HG03159 (cell line): ENCODE data around the gene RPS6KB1.
"Not testable (repeated sequence)": the region's sequence is repeated elsewhere in the genome, so short reads cannot be mapped to it uniquely, and the experiment has no call there.

Source experiments
- ATAC-seq: cut with Tn5 transposase; IDR thresholded peaks from one replicate; pipeline ENCODE4 v1.9.1; 2021; ENCODE audit warnings: mild to moderate bottlenecking, moderate library complexity; ENCODE audit not compliant: unreplicated experiment

The RPS6KB1 gene

DNA sequence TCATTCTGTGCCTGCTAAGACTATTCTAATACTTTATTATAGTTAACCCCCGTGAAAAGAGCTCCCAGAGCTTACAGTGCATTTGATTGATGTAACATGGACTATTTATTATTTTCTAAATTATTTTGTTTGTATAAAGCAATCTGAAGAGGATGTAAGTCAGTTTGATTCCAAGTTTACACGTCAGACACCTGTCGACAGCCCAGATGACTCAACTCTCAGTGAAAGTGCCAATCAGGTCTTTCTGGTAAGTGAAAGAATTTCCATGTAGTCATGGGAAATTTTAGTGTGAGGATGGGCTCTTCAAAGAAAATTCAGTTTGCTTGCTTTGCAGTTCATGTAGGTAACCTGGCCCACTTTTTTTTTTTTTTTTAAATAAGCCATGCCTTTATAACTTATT, 47.8 kb downstream of the RPS6KB1 start:
- ATAC-seq = not testable (repeated sequence)

DNA sequence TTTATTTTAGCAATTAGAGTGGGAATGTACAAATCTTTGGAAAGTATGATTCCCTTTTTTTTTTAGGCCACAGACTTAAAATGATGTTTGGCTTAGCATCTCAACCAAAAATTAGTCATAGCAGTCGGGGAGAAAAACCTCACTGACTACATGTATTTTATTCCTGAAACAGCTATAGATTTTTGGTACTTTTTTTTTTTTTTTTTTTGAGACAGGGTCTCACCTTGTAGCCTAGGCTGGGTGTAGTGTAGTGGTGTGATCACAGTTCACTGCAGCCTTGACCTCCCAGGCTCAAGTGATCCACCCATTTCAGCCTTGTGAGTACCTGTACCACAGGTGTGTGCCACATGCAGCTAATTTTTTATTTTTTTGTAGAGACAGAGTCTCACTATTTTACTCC, 48.2 kb downstream of the RPS6KB1 start:
- ATAC-seq = no peak

- not testable (repeated sequence) for ATAC-seq
Observed at GRCh38 chr17:59946433-59946832, 53.5 kb downstream of the RPS6KB1 start.

GRCh38 chr17:59947310-59947709, 54.4 kb downstream of the RPS6KB1 start:
- not testable (repeated sequence) for ATAC-seq

DNA sequence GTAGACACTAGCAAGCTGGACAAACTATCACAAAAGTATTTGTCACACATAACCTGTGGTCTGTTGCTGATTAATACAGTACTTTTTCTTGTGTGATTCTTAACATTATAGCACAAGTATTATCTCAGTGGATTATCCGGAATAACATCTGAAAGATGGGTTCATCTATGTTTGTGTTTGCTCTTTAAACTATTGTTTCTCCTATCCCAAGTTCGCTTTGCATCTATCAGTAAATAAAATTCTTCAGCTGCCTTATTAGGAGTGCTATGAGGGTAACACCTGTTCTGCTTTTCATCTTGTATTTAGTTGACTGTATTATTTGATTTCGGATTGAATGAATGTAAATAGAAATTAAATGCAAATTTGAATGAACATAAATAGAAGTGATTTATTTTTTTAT, 57.1 kb downstream of the RPS6KB1 start:
- ATAC-seq = no peak

DNA sequence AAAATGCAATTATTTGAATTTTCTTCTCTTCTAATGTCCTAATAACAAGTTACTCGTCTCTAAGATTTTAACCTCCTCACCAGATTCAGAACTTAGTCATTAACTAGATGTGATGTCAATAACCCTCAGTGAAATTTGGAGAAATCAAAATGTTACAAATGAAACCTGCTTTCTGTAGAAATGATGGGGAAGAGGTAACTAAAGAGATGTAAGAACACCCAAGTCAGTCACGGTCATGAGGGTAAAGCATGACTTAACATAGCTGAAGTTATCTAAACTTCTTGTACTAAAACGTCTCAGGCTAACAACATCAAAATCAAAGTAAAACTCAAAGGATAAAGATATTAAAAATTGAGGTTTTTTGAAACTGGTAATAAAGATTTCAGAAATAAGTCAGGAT, 61.9 kb downstream of the RPS6KB1 start:
- no peak for ATAC-seq

GRCh38 chr17:59959574-59959973, 66.7 kb downstream of the RPS6KB1 start:
- ATAC-seq = not testable (repeated sequence)

GRCh38 chr17:59962739-59963318, 69.9 kb downstream of the RPS6KB1 start:
- no peak for ATAC-seq

DNA sequence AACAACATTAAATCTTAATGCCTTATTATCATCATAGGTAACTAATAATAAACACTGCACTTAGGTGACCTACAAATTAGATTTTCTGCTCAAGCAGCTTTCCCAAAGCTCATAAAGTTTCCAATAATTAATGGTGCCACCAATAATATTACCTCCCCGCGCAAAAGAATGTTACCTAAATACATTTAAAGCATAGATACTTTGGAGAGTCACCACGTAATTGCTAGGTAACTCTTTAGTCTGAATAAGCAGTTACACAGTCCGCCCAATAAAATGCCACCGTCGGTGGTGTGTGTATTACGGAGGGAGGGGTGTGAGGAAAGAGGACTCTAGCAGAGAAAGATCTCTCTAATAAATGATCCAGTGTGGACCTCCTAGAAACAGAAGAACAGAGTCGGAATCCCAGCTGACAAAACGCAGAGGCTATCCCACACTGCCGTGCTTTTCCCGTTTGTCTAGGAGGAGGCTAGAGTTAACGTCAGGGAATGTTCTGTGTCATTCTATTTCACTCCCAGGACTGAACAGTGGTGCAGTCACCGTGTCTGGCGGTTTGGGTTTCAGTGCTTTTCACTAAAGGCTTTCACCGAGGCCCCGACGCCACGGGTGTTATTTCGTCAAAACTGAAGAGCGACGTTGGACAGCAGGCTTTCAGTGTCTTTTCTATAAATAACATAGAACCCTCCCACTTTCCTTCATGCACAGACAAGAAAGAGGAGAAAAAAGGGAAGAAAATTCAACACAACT, 71.0 kb downstream of the RPS6KB1 start:
- ATAC-seq = peak; percentile 33

DNA sequence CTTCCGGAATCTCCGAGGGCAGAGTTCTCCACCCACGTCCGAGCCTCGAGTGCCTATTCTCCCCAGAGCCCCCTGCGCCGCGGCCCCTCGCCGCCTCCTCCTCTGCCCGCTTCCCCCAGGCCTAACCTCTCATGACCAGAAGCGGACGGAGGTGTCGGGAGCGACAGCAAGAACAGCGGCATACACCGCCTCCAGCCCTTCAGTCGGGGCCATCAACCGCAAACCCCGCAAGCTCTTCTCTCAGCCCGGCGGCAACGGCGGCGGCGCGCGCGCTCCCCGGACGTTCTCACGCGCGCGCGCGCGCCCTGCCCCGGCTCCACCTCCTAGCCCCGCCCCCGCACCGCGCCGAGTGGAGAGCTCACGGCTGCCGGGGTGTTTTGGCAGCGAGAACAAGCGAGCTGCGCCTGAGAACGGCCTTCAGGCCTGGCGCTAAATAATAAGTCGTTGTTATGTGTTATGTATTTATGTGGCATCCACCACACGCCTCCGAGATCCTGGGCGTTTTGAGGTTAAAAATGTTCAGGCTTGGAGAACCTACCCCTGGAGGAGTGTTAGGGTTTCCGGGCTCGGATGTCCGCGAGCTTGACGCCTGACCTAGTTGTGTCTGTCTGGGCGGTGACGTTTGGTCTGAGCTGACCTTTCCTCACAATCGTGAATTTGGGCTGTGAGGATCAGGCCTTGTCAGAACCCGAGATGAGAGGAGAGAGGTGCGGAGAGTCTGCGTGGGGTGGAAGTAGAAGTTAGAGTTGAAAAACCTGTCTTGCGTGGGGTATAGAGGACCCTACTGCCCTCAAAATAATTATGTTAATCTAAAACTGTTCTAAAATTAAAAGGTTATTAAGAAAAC, 71.8 kb downstream of the RPS6KB1 start, which contains the start of gene RNFT1:
TSS of gene RNFT1 (minus strand) at position 259 of the 847 bp plus-strand sequence. CDS start at position 182, 77 bp downstream.
- peak; percentile 68 for ATAC-seq

- ATAC-seq = not testable (repeated sequence)
Observed at GRCh38 chr17:59971771-59972170, 78.8 kb downstream of the RPS6KB1 start.

DNA sequence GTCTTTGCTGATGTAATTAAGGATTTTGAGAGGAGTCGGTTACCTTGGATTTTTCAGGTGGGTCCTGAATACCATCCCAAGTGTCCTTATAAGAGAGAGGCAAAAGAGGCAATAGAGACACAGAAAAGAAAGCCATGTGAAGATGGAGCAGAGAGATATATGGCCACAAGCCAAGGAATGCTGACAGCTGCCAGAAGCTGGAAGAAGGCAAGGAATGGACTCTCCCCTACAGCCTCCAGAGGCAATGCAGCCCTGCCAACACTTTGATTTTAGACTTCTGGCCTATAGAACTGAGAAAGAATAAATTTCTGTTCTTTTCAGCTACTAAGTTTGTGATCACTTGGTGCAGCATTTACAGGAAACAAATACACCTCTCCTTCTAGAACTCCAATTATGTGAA, 79.9 kb downstream of the RPS6KB1 start:
- no peak for ATAC-seq

GRCh38 chr17:59973483-59973882, 80.6 kb downstream of the RPS6KB1 start:
- not testable (repeated sequence) for ATAC-seq

- ATAC-seq = not testable (repeated sequence)
Observed at GRCh38 chr17:59975166-59975565, 82.2 kb downstream of the RPS6KB1 start.

- ATAC-seq = not testable (repeated sequence)
Observed at GRCh38 chr17:59996608-59997007, 103.7 kb downstream of the RPS6KB1 start.
